HepG2 (cell line): Measurements from ENCODE around the gene KHK. TPM values are rescaled to one million over a fixed set of nuclear protein-coding genes. Genes with fewer than 3 reads are reported as not detected.

Experiments used
- CHCHD3 ChIP-seq: sonication (generic); formaldehyde crosslinking; IDR thresholded peaks from 2 replicates; pipeline ENCODE4 v1.8.0; 2022; ENCODE audit warnings: mild to moderate bottlenecking, missing genetic modification reagents, moderate library complexity
- MNT ChIP-seq: fragments of 450-650 bp; IDR thresholded peaks from 2 replicates; pipeline ENCODE4 v1.6.1; 2016
- MYC ChIP-seq: sonication (generic); formaldehyde crosslinking; IDR thresholded peaks from 2 replicates; pipeline ENCODE4 v1.9.0; 2021; ENCODE audit warnings: missing genetic modification reagents, borderline replicate concordance
- NONO ChIP-seq, 2 experiments: fragments of 450-650 bp in 1 of 2; sonication (generic) in 1 of 2; formaldehyde crosslinking in 1 of 2; IDR thresholded peaks in 1 of 2; conservative IDR thresholded peaks in 1 of 2; 2 replicates each; pipeline versions ENCODE4 v1.6.1 to v1.8.0; 2017 to 2022; ENCODE audit warnings: mild to moderate bottlenecking in 1 of 2, missing genetic modification reagents in 1 of 2, moderate library complexity in 1 of 2
- NR2F2 ChIP-seq: IDR thresholded peaks from 2 replicates; pipeline ENCODE4 v1.6.1; 2012; ENCODE audit warnings: low read depth, inconsistent platforms, borderline replicate concordance
- PCBP1 ChIP-seq: fragments of 200-400 bp; formaldehyde crosslinking; IDR thresholded peaks from 2 replicates; pipeline ENCODE4 v1.6.1; 2017; ENCODE audit warnings: mild to moderate bottlenecking, low read depth, low read length, borderline replicate concordance
- SNAPC4 ChIP-seq: sonication (generic); formaldehyde crosslinking; IDR thresholded peaks from 2 replicates; pipeline ENCODE4 v1.4.0; 2020; ENCODE audit warnings: mild to moderate bottlenecking, missing genetic modification reagents
- U2AF1 ChIP-seq: fragments of 200-400 bp; formaldehyde crosslinking; optimal IDR thresholded peaks from 2 replicates; pipeline ENCODE3; 2017; ENCODE audit warnings: mild to moderate bottlenecking, low read depth, low read length
- ZFP1 ChIP-seq: IDR thresholded peaks from 2 replicates; pipeline ENCODE4 v1.6.1; 2016
- ZNF333 ChIP-seq: sonication (generic); formaldehyde crosslinking; IDR thresholded peaks from 2 replicates; pipeline ENCODE4 v1.4.0; 2020; ENCODE audit warnings: mild to moderate bottlenecking, missing genetic modification reagents, borderline replicate concordance
- ZNF501 ChIP-seq: sonication (generic); formaldehyde crosslinking; IDR thresholded peaks from 2 replicates; pipeline ENCODE4 v1.5.1; 2020; ENCODE audit warnings: mild to moderate bottlenecking, moderate library complexity, missing genetic modification reagents
- polyA plus RNA-seq, 8 experiments: library from polyadenylated mRNA; depleted of rRNA in 3 of 8; stranded (reverse) in 7 of 8; unstranded in 1 of 8; fragments of >200 nt; fragmentation: Illumina TruSeq in 4 of 8; extraction: Trizol in 4 of 8; gene quantifications; 2 replicates each; pipeline versions ENCODE4 v1.2.1 to v1.2.3, GENCODE V29; 2011 to 2016; ENCODE audit warnings: low read depth in 4 of 8, missing spikeins in 1 of 8, mixed read lengths in 1 of 8; ENCODE audit not compliant: insufficient read depth in 1 of 8
- total RNA-seq, 5 experiments: library from RNA; depleted of rRNA; stranded (reverse); fragments of >200 nt; fragmentation: Illumina TruSeq; extraction: Trizol; gene quantifications; 2 replicates each; pipeline ENCODE4 v1.2.3, GENCODE V29; 2016; ENCODE audit warnings: low read depth in 1 of 5
- TF ChIP-seq, protein P1 (sequence below): sonication (generic); formaldehyde crosslinking; IDR thresholded peaks from 2 replicates; pipeline ENCODE4 v1.4.0; 2020; ENCODE audit warnings: missing genetic modification reagents, borderline replicate concordance
- TF ChIP-seq, protein P2 (sequence below): sonication (generic); formaldehyde crosslinking; IDR thresholded peaks from 2 replicates; pipeline ENCODE4 v1.8.0; 2022; ENCODE audit warnings: mild to moderate bottlenecking, missing genetic modification reagents, borderline replicate concordance

The KHK gene
- total and polyA plus RNA-seq, 2 of the 13 experiments (the other 11 are each of a cell fraction or from before 2014, with no cell fraction given) = 40.9 to 99.2 TPM

- TF ChIP-seq ZFP1 (CRISPR knock-in tag) = no peak
- 0 out of 2 replicates have a peak, but pooled peaks have one; percentile 18 for TF ChIP-seq MYC (CRISPR knock-in tag)
- no peak for TF ChIP-seq NR2F2
- TF ChIP-seq, protein P1, sequence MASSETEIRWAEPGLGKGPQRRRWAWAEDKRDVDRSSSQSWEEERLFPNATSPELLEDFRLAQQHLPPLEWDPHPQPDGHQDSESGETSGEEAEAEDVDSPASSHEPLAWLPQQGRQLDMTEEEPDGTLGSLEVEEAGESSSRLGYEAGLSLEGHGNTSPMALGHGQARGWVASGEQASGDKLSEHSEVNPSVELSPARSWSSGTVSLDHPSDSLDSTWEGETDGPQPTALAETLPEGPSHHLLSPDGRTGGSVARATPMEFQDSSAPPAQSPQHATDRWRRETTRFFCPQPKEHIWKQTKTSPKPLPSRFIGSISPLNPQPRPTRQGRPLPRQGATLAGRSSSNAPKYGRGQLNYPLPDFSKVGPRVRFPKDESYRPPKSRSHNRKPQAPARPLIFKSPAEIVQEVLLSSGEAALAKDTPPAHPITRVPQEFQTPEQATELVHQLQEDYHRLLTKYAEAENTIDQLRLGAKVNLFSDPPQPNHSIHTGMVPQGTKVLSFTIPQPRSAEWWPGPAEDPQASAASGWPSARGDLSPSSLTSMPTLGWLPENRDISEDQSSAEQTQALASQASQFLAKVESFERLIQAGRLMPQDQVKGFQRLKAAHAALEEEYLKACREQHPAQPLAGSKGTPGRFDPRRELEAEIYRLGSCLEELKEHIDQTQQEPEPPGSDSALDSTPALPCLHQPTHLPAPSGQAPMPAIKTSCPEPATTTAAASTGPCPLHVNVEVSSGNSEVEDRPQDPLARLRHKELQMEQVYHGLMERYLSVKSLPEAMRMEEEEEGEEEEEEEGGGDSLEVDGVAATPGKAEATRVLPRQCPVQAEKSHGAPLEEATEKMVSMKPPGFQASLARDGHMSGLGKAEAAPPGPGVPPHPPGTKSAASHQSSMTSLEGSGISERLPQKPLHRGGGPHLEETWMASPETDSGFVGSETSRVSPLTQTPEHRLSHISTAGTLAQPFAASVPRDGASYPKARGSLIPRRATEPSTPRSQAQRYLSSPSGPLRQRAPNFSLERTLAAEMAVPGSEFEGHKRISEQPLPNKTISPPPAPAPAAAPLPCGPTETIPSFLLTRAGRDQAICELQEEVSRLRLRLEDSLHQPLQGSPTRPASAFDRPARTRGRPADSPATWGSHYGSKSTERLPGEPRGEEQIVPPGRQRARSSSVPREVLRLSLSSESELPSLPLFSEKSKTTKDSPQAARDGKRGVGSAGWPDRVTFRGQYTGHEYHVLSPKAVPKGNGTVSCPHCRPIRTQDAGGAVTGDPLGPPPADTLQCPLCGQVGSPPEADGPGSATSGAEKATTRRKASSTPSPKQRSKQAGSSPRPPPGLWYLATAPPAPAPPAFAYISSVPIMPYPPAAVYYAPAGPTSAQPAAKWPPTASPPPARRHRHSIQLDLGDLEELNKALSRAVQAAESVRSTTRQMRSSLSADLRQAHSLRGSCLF (CRISPR knock-in tag) = no peak
- no peak for TF ChIP-seq SNAPC4 (CRISPR knock-in tag)
- TF ChIP-seq PCBP1 = no peak
- no peak for TF ChIP-seq NONO (IDR thresholded peaks at IDR 0.05)
- TF ChIP-seq NONO (CRISPR knock-in tag; conservative IDR thresholded peaks at IDR 0.05) = no peak
- no peak for TF ChIP-seq ZNF333 (CRISPR knock-in tag)
- no peak for TF ChIP-seq CHCHD3 (CRISPR knock-in tag)
- no peak for TF ChIP-seq U2AF1
- TF ChIP-seq ZNF501 (CRISPR knock-in tag) = 0 out of 2 replicates have a peak, but pooled peaks have one; percentile 14
- TF ChIP-seq, protein P2, sequence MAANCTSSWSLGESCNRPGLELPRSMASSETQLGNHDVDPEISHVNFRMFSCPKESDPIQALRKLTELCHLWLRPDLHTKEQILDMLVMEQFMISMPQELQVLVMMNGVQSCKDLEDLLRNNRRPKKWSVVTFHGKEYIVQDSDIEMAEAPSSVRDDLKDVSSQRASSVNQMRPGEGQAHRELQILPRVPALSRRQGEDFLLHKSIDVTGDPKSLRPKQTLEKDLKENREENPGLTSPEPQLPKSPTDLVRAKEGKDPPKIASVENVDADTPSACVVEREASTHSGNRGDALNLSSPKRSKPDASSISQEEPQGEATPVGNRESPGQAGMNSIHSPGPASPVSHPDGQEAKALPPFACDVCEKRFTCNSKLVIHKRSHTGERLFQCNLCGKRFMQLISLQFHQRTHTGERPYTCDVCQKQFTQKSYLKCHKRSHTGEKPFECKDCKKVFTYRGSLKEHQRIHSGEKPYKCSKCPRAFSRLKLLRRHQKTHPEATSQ (CRISPR knock-in tag) = no peak
- no peak for TF ChIP-seq MNT
Measured at GRCh38 chr2:27149570-27150405, 63.2 kb downstream of the KHK start (continued).
